ENCODE results near the gene FN1. TPM values are rescaled to one million over a fixed set of nuclear protein-coding genes. Genes with fewer than 3 reads are reported as not detected.

The FN1 gene
- total RNA-seq, 1 donor from 2014 or later = 1,735 TPM

GRCh38 chr2:215442401-215442787, 6.5 kb upstream of the FN1 start:
- DNase-seq (ENCODE audit: low read depth) = no peak

- no peak for DNase-seq (ENCODE audit: low read depth)
Measured at GRCh38 chr2:215441560-215442400, 5.9 kb upstream of the FN1 start.

GRCh38 chr2:215439980-215440512, 4.2 kb upstream of the FN1 start:
- no peak for DNase-seq (ENCODE audit: low read depth)

- no peak for DNase-seq (ENCODE audit: low read depth)
Measured at GRCh38 chr2:215439404-215439803, 3.5 kb upstream of the FN1 start.

- DNase-seq (ENCODE audit: low read depth) = no peak
Measured at GRCh38 chr2:215437614-215438013, 1.7 kb upstream of the FN1 start.

- peak; percentile 54 for DNase-seq (ENCODE audit: low read depth)
Measured at GRCh38 chr2:215436705-215437565, 1.1 kb upstream of the FN1 start.

- peak; percentile 66 for DNase-seq (ENCODE audit: low read depth)
Measured at GRCh38 chr2:215435280-215435869, 493 bp downstream of the FN1 start.

GRCh38 chr2:215434447-215435279, 1.2 kb downstream of the FN1 start:
- DNase-seq (ENCODE audit: low read depth) = no peak

GRCh38 chr2:215432759-215433594, 2.9 kb downstream of the FN1 start:
- no peak for DNase-seq (ENCODE audit: low read depth)

GRCh38 chr2:215431778-215432758, 3.8 kb downstream of the FN1 start:
- no peak for DNase-seq (ENCODE audit: low read depth)

- no peak for DNase-seq (ENCODE audit: low read depth)
Measured at GRCh38 chr2:215431290-215431689, 4.6 kb downstream of the FN1 start.

GRCh38 chr2:215430528-215431187, 5.2 kb downstream of the FN1 start:
- peak; percentile 59 for DNase-seq (ENCODE audit: low read depth)

GRCh38 chr2:215429424-215429823, 6.4 kb downstream of the FN1 start:
- DNase-seq (ENCODE audit: low read depth) = no peak

GRCh38 chr2:215428060-215428910, 7.6 kb downstream of the FN1 start:
- DNase-seq (ENCODE audit: low read depth) = no peak

GRCh38 chr2:215427585-215427984, 8.3 kb downstream of the FN1 start:
- no peak for DNase-seq (ENCODE audit: low read depth)

- DNase-seq (ENCODE audit: low read depth) = peak; percentile 64
Measured at GRCh38 chr2:215425021-215425782, 10.7 kb downstream of the FN1 start.
